ENCODE measurements around the gene RPL21. TPM values are rescaled to one million over a fixed set of nuclear protein-coding genes. Genes with fewer than 3 reads are reported as not detected.

Gene RPL21
- polyA plus RNA-seq, 1 donor (not counting 4 experiments of a cell fraction or from before 2014, with no cell fraction given), result 1,751 TPM

DNA sequence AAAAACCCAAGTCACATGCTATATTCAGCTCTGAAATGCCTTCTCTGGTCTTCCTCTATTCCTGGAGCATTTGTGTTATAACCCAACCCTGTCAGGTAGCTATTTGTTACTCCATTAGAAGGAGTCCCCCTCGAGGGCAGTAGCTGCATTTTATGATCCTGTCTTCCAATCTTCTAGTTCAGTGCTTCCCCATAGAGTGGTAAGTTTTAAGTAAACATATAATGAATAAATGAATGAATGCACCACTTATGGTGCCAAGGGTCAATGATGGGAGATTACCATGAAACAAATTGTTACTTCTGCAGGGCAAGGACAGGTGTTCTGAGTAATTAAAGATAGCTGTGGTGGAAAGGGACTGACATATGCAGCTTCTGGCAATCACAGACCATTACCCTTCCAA lies 23.3 kb downstream of the RPL21 start:
- H3K4me2 ChIP-seq (ENCODE audit: control insufficient read depth, extremely low read depth, insufficient read depth, low read depth, low read length), result no peak overlapping the region
- FAIRE-seq (no peak), DNase-seq (ENCODE audit: low read depth, low spot score) (no peak)
- H3K4me1 ChIP-seq (ENCODE audit: control insufficient read depth, extremely low read depth, insufficient read depth, low read length), result peaks cover 4% of the 10 kb centered on the region
- H3K9ac ChIP-seq (ENCODE audit: control insufficient read depth, extremely low read depth, insufficient read depth, low read length), result no peak overlapping the region
- H4K20me1 ChIP-seq (ENCODE audit: control insufficient read depth, extremely low read depth, insufficient read depth, low read length), result no peaks in the 10 kb centered on the region
- no peak overlapping the region for H3K4me3 ChIP-seq (ENCODE audit: control insufficient read depth in 2 of 3, extremely low read depth in 1 of 3, insufficient read depth in 2 of 3, low read depth in 1 of 3, low read length in 3 of 3)
- no peaks in the 10 kb centered on the region for H3K9me1 ChIP-seq (ENCODE audit: control insufficient read depth, extremely low read depth, insufficient read depth, low read length)
- TF ChIP-seq, protein P1, sequence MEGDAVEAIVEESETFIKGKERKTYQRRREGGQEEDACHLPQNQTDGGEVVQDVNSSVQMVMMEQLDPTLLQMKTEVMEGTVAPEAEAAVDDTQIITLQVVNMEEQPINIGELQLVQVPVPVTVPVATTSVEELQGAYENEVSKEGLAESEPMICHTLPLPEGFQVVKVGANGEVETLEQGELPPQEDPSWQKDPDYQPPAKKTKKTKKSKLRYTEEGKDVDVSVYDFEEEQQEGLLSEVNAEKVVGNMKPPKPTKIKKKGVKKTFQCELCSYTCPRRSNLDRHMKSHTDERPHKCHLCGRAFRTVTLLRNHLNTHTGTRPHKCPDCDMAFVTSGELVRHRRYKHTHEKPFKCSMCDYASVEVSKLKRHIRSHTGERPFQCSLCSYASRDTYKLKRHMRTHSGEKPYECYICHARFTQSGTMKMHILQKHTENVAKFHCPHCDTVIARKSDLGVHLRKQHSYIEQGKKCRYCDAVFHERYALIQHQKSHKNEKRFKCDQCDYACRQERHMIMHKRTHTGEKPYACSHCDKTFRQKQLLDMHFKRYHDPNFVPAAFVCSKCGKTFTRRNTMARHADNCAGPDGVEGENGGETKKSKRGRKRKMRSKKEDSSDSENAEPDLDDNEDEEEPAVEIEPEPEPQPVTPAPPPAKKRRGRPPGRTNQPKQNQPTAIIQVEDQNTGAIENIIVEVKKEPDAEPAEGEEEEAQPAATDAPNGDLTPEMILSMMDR (optimal IDR thresholded peaks at IDR 0.05 in 1 of 3, IDR thresholded peaks at IDR 0.05 in 1 of 3, conservative IDR thresholded peaks at IDR 0.05 in 1 of 3; ENCODE audit: extremely low read depth in 1 of 3, insufficient read depth in 2 of 3, low read length in 3 of 3), result no peak
- no peak for TF ChIP-seq EZH2 (IDR thresholded peaks at IDR 0.05; ENCODE audit: low read length)
- H3K36me3 ChIP-seq (ENCODE audit: control insufficient read depth in 2 of 2, extremely low read depth in 1 of 2, insufficient read depth in 2 of 2, low read length in 2 of 2), result no peaks in the 10 kb centered on the region
- H2AFZ ChIP-seq (ENCODE audit: control insufficient read depth, low read length), result no peak overlapping the region
- dilution Hi-C loops (cut with MboI; ENCODE audit: extremely low pct_ligation_motif_present, low sequenced_read_pairs), result no loop called here
- H3K79me2 ChIP-seq (ENCODE audit: control insufficient read depth, insufficient read depth, low read length), result no peaks in the 10 kb centered on the region
- peaks cover 5% of the 10 kb centered on the region for H3K27me3 ChIP-seq (ENCODE audit: control insufficient read depth, extremely low read depth, insufficient read depth, low read length)
- no peaks in the 10 kb centered on the region for H3K9me3 ChIP-seq (ENCODE audit: control insufficient read depth, low read depth, low read length)
- no peak overlapping the region for H3K27ac ChIP-seq (ENCODE audit: control insufficient read depth, insufficient read depth, low read length)

DNA sequence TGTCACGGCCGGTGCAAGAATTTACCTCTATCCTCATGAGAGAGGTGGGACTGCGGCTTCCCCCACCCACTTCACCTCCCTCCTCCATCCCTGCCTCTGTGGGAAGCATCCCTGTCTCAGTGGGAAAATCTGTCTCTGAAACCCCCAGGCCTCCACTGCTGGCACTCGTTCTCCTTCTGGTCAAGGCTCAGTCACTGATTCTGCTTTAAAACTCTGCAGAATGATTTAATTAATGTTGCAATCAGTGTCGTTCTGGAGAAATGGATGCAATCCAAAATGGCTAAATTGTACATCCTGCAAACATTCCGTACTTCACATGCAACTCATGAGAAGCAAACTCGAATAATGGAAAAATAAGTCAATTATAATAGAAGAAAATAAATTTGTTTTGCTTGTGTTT lies 24.8 kb downstream of the RPL21 start:
- peaks cover 2% of the 10 kb centered on the region for H3K4me1 ChIP-seq (ENCODE audit: control insufficient read depth, extremely low read depth, insufficient read depth, low read length)
- no peak overlapping the region for H2AFZ ChIP-seq (ENCODE audit: control insufficient read depth, low read length)
- no peaks in the 10 kb centered on the region for H4K20me1 ChIP-seq (ENCODE audit: control insufficient read depth, extremely low read depth, insufficient read depth, low read length)
- H3K4me2 ChIP-seq (ENCODE audit: control insufficient read depth, extremely low read depth, insufficient read depth, low read depth, low read length), result no peak overlapping the region
- H3K9ac ChIP-seq (ENCODE audit: control insufficient read depth, extremely low read depth, insufficient read depth, low read length), result no peak overlapping the region
- FAIRE-seq, result no peak
- H3K9me1 ChIP-seq (ENCODE audit: control insufficient read depth, extremely low read depth, insufficient read depth, low read length), result no peaks in the 10 kb centered on the region
- H3K9me3 ChIP-seq (ENCODE audit: control insufficient read depth, low read depth, low read length), result no peaks in the 10 kb centered on the region
- H3K79me2 ChIP-seq (ENCODE audit: control insufficient read depth, insufficient read depth, low read length), result no peaks in the 10 kb centered on the region
- no peak overlapping the region for H3K27ac ChIP-seq (ENCODE audit: control insufficient read depth, insufficient read depth, low read length)
- no peak for DNase-seq (ENCODE audit: low read depth, low spot score)
- TF ChIP-seq, protein P1 (optimal IDR thresholded peaks at IDR 0.05 in 1 of 3, IDR thresholded peaks at IDR 0.05 in 1 of 3, conservative IDR thresholded peaks at IDR 0.05 in 1 of 3; ENCODE audit: extremely low read depth in 1 of 3, insufficient read depth in 2 of 3, low read length in 3 of 3), result no peak
- TF ChIP-seq EZH2 (IDR thresholded peaks at IDR 0.05; ENCODE audit: low read length), result no peak
- H3K27me3 ChIP-seq (ENCODE audit: control insufficient read depth, extremely low read depth, insufficient read depth, low read length), result peaks cover 5% of the 10 kb centered on the region
- H3K4me3 ChIP-seq (ENCODE audit: control insufficient read depth in 2 of 3, extremely low read depth in 1 of 3, insufficient read depth in 2 of 3, low read depth in 1 of 3, low read length in 3 of 3), result no peak overlapping the region
- no peaks in the 10 kb centered on the region for H3K36me3 ChIP-seq (ENCODE audit: control insufficient read depth in 2 of 2, extremely low read depth in 1 of 2, insufficient read depth in 2 of 2, low read length in 2 of 2)
- dilution Hi-C loops (cut with MboI; ENCODE audit: extremely low pct_ligation_motif_present, low sequenced_read_pairs), result no loop called here
